PC-9 (cell line): Measurements from ENCODE around the gene SMARCA2.

Experiments used
- EZH2 ChIP-seq: fragments of 200-600 bp; sonication (generic); IDR thresholded peaks from 2 replicates; pipeline ENCODE4 v1.8.0; 2017; ENCODE audit warnings: antibody characterized with exemption, low read depth
- TF ChIP-seq, protein P1 (sequence below): fragments of 200-600 bp; sonication (generic); conservative IDR thresholded peaks from 2 replicates; pipeline ENCODE4 v1.6.1; 2017; ENCODE audit warnings: mixed run types, antibody characterized with exemption, mild to moderate bottlenecking, moderate library complexity

DNA sequence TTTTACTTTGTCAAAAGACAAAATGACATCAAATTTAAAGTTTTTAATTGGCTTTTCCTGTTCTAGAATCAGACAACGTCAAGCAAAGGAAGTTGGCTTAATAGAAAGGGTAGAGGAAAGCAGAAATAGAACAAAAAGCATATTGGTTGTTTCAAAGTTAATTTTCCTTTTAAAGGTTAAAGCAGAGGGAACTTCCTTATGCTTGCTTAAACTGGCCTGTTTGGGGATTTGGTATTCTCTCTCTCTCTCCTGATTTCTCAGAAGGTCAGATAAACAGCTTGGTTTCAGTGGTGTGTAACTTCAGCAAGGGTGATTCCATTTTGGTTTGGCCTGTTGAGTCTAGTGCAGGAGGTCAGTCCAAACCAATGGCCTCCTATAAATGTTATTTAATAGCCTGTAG is 127.1 kb downstream of the SMARCA2 start:
- TF ChIP-seq, protein P1, sequence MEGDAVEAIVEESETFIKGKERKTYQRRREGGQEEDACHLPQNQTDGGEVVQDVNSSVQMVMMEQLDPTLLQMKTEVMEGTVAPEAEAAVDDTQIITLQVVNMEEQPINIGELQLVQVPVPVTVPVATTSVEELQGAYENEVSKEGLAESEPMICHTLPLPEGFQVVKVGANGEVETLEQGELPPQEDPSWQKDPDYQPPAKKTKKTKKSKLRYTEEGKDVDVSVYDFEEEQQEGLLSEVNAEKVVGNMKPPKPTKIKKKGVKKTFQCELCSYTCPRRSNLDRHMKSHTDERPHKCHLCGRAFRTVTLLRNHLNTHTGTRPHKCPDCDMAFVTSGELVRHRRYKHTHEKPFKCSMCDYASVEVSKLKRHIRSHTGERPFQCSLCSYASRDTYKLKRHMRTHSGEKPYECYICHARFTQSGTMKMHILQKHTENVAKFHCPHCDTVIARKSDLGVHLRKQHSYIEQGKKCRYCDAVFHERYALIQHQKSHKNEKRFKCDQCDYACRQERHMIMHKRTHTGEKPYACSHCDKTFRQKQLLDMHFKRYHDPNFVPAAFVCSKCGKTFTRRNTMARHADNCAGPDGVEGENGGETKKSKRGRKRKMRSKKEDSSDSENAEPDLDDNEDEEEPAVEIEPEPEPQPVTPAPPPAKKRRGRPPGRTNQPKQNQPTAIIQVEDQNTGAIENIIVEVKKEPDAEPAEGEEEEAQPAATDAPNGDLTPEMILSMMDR, result no peak
- no peak for TF ChIP-seq EZH2
